Panc1 (cell line): Measurements from ENCODE around the gene BPIFA2. TPM values are rescaled to one million over a fixed set of nuclear protein-coding genes. Genes with fewer than 3 reads are reported as not detected.

Experiments
- ATAC-seq: fragments of 200-7000 bp; cut with Tn5 transposase; 2 replicates; pipeline ENCODE4 v1.9.1; 2020; ENCODE audit warnings: mild to moderate bottlenecking, moderate library complexity
- BruUV-seq: library from RNA; stranded (reverse); fragments of 400-500 nt; replicated peaks from 2 replicates; lab custom pipeline; 2021; lab: Mats Ljungman, UMichigan
- CTCF ChIA-PET: fragments of 300-600 bp; sonication (Branson Sonifier 250); formaldehyde crosslinking; loops from one replicate; lab custom pipeline; 2022; ENCODE audit warnings: antibody characterized with exemption; lab: Charles Lee
- POLR2A ChIA-PET: fragments of 300-600 bp; sonication (Branson Sonifier 250); formaldehyde crosslinking; loops from one replicate; lab custom pipeline; 2022; ENCODE audit warnings: antibody characterized with exemption; lab: Charles Lee
- DNase-seq: peaks from one replicate; pipeline ENCODE4 v3.0.0-alpha.2; 2010; ENCODE audit warnings: low read depth, low spot score
- H3K27ac ChIP-seq: 2 replicates; pipeline ENCODE4 v1.5.1; 2011; ENCODE audit warnings: mild to moderate bottlenecking, low read length, inconsistent platforms
- H3K27me3 ChIP-seq: fragments of 200-500 bp; sonication (Bioruptor generic); 2 replicates; pipeline ENCODE4 v1.6.0; 2014; ENCODE audit warnings: low read length, inconsistent platforms; ENCODE audit not compliant: control insufficient read depth, insufficient read depth
- H3K36me3 ChIP-seq: fragments of 200-500 bp; sonication (Bioruptor generic); 2 replicates; pipeline ENCODE4 v1.5.1; 2014; ENCODE audit warnings: inconsistent platforms, mild to moderate bottlenecking, low read length, moderate library complexity; ENCODE audit not compliant: control insufficient read depth, insufficient read depth
- H3K4me1 ChIP-seq: 2 replicates; pipeline ENCODE4 v1.5.1; 2011; ENCODE audit warnings: inconsistent platforms, mild to moderate bottlenecking, low read length, moderate library complexity; ENCODE audit not compliant: control insufficient read depth, insufficient read depth
- H3K4me3 ChIP-seq, 2 experiments: 2 replicates each; pipeline ENCODE4 v1.5.1; 2011 to 2012; ENCODE audit warnings: low read depth in 2 of 2, low read length in 2 of 2, mild to moderate bottlenecking in 2 of 2, inconsistent platforms in 1 of 2, moderate library complexity in 1 of 2
- H3K9me3 ChIP-seq: fragments of 200-500 bp; sonication (Bioruptor generic); 2 replicates; pipeline ENCODE4 v1.5.1; 2014; ENCODE audit warnings: low read depth, mild to moderate bottlenecking, inconsistent platforms, low read length, moderate library complexity; ENCODE audit not compliant: control insufficient read depth, insufficient read depth
- POLR2AphosphoS5 ChIP-seq: IDR thresholded peaks from 2 replicates; pipeline ENCODE4 v1.6.1; 2012; ENCODE audit warnings: mild to moderate bottlenecking, low read depth, low read length, moderate library complexity
- REST ChIP-seq, 2 experiments: IDR thresholded peaks; 2 replicates each; pipeline ENCODE4 v1.6.1; 2011 to 2012; ENCODE audit warnings: low read depth in 2 of 2, control low read depth in 1 of 2, low read length in 1 of 2, mild to moderate bottlenecking in 1 of 2, moderate library complexity in 1 of 2; ENCODE audit not compliant: insufficient read depth in 1 of 2
- SIN3A ChIP-seq: IDR thresholded peaks from 2 replicates; pipeline ENCODE4 v1.6.1; 2012; ENCODE audit warnings: low read depth, mild to moderate bottlenecking, low read length, moderate library complexity, borderline replicate concordance; ENCODE audit not compliant: insufficient read depth
- TCF7L2 ChIP-seq: IDR thresholded peaks from 2 replicates; pipeline ENCODE4 v1.6.1; 2011; ENCODE audit warnings: mild to moderate bottlenecking, low read depth, low read length, inconsistent platforms
- in situ Hi-C: cut with HindIII; loops from 2 replicates; pipeline ENCODE4 v1.10.0; 2016; ENCODE audit warnings: low sequenced_read_pairs, low pct_unique_long_range_greater_than_20kb
- intact Hi-C: fragments of 100-400 bp; cut with micrococcal nuclease; formaldehyde crosslinking; loops from one replicate; pipeline ENCODE4 v1.10.0; 2022; ENCODE audit not compliant: unreplicated experiment
- total RNA-seq: library from RNA; stranded (reverse); gene quantifications from one replicate; pipeline ENCODE4 v1.2.1, GENCODE V29; 2021; ENCODE audit not compliant: unreplicated experiment
- TF ChIP-seq, protein P1 (sequence below): fragments of 450-650 bp; IDR thresholded peaks from 2 replicates; pipeline ENCODE4 v1.5.1; 2017; ENCODE audit warnings: mild to moderate bottlenecking

Gene BPIFA2
- total RNA-seq, 1 experiment from 2014 or later, result not detected

DNA sequence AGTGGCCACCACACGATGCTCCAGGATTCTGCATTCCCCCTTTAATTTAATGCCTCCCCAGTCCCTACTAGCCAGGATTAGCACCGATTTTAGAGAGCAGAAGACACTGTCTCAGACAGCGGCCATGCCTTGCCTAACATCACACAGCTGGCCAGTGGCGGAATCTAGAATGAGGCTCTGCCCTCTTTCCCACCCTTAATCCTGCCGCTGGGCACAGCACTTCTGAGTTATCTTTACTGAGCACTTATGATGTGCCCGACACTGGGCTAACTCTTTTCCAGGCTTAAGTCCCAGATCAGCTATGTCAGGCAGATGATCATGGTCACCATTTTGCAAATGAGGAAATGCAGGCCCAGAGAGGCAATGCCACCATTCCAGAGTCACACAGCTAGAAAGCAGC, 5.6 kb upstream of the BPIFA2 start:
- Histone ChIP-seq H3K9me3 (no peaks in the 10 kb centered on the region), H3K27ac (no peak overlapping the region), H3K27me3 (peaks cover 4% of the 10 kb centered on the region; the same call in 1 of the 2 replicates), H3K4me1 (no peaks in the 10 kb centered on the region; the same call in 1 of the 2 replicates), H3K4me3 (no peak overlapping the region), H3K36me3 (no peaks in the 10 kb centered on the region)
- DNase-seq, result no peak
- BruUV-seq, result no TSS peak
- intact Hi-C loops (no loop called here), in situ Hi-C loops (no loop called here)
- CTCF ChIA-PET, result no interaction called here
- POLR2A ChIA-PET, result no interaction called here
- ATAC-seq, result no peak
- TF ChIP-seq, protein P1, sequence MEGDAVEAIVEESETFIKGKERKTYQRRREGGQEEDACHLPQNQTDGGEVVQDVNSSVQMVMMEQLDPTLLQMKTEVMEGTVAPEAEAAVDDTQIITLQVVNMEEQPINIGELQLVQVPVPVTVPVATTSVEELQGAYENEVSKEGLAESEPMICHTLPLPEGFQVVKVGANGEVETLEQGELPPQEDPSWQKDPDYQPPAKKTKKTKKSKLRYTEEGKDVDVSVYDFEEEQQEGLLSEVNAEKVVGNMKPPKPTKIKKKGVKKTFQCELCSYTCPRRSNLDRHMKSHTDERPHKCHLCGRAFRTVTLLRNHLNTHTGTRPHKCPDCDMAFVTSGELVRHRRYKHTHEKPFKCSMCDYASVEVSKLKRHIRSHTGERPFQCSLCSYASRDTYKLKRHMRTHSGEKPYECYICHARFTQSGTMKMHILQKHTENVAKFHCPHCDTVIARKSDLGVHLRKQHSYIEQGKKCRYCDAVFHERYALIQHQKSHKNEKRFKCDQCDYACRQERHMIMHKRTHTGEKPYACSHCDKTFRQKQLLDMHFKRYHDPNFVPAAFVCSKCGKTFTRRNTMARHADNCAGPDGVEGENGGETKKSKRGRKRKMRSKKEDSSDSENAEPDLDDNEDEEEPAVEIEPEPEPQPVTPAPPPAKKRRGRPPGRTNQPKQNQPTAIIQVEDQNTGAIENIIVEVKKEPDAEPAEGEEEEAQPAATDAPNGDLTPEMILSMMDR, result no peak
- TF ChIP-seq SIN3A (no peak), REST (IDR thresholded peaks at IDR 0.05; ENCODE audit: insufficient read depth in 1 of 2, low read depth in 2 of 2, low read length in 1 of 2) (no peak), TCF7L2 (no peak), POLR2AphosphoS5 (no peak)

GRCh38 chr20:33162753-33163152, 5.2 kb upstream of the BPIFA2 start:
- Histone ChIP-seq H3K9me3 (no peaks in the 10 kb centered on the region), H3K4me3 (no peak overlapping the region), H3K4me1 (no peaks in the 10 kb centered on the region; the same call in 1 of the 2 replicates), H3K27ac (no peak overlapping the region), H3K36me3 (no peaks in the 10 kb centered on the region), H3K27me3 (peaks cover 4% of the 10 kb centered on the region; the same call in 1 of the 2 replicates)
- intact Hi-C loops, result no loop called here
- BruUV-seq, result no TSS peak
- in situ Hi-C loops, result no loop called here
- ATAC-seq, result no peak
- DNase-seq, result no peak
- POLR2A ChIA-PET, result no interaction called here
- TF ChIP-seq, protein P1, result no peak
- TF ChIP-seq SIN3A (no peak), POLR2AphosphoS5 (no peak), TCF7L2 (no peak), REST (IDR thresholded peaks at IDR 0.05; ENCODE audit: insufficient read depth in 1 of 2, low read depth in 2 of 2, low read length in 1 of 2) (no peak)
- CTCF ChIA-PET, result no interaction called here
